SH-SY5Y (cell line): ENCODE measurements around the gene OPN1MW3.

ENCODE experiments used
- GATA2 ChIP-seq: IDR thresholded peaks from 2 replicates; pipeline ENCODE4 v1.6.1; 2011; ENCODE audit warnings: mild to moderate bottlenecking, low read depth, low read length
- GATA3 ChIP-seq: IDR thresholded peaks from 2 replicates; pipeline ENCODE4 v1.6.1; 2011; ENCODE audit warnings: low read depth, mild to moderate bottlenecking, low read length, moderate library complexity

DNA sequence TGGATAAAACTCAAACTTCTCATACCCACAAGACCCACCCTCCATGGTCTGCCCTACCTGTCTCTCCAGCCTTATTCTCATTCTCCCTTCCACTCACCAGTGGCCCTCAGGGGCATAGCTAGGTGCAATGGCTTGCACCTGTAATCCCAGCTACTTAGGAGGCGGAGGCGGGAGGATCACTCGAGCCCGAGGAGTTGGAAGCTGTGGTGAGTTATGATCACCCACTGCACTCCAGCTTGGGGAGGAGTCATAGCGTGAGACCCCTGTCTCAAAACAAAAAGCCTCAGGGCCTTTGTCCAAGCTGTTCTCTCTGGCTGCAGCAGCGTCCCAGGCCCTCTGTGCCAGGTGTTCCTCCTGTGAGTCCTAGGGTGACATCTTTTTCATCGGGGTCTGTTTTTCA, 54.7 kb downstream of the OPN1MW3 start:
- TF ChIP-seq GATA3 (no peak), GATA2 (no peak)
